IPS-15b (cell line): ENCODE data around the gene SLC4A11.

Experiments
- H3K27me3 ChIP-seq: one replicate; pipeline ENCODE4 v1.6.1; 2013; ENCODE audit warnings: low read length; ENCODE audit not compliant: control insufficient read depth, insufficient read depth
- H3K36me3 ChIP-seq: one replicate; pipeline ENCODE4 v1.6.1; 2013; ENCODE audit warnings: low read length; ENCODE audit not compliant: control insufficient read depth, insufficient read depth
- H3K4me1 ChIP-seq: one replicate; pipeline ENCODE4 v1.6.1; 2013; ENCODE audit warnings: mild to moderate bottlenecking, low read length; ENCODE audit not compliant: control insufficient read depth, insufficient read depth
- H3K4me3 ChIP-seq: one replicate; pipeline ENCODE4 v1.5.1; 2013; ENCODE audit warnings: low read depth, low read length
- H3K9ac ChIP-seq: one replicate; pipeline ENCODE4 v1.6.1; 2013; ENCODE audit warnings: low read depth, mild to moderate bottlenecking, low read length
- H3K9me3 ChIP-seq: one replicate; pipeline ENCODE4 v1.6.1; 2013; ENCODE audit warnings: mild to moderate bottlenecking, low read length; ENCODE audit not compliant: control insufficient read depth, insufficient read depth

Gene SLC4A11

GRCh38 chr20:3239026-3239866, at the start of gene SLC4A11:
Gene SLC4A11, minus strand, starts transcription at chr20:3239190. Its CDS starts 53 bp downstream, at chr20:3239137.
- peaks cover 2% of the 10 kb centered on the region for H3K4me1 ChIP-seq
- peaks cover 34% of the 10 kb centered on the region for H3K27me3 ChIP-seq
- peak within 1 kb of the TSS; percentile 92 for H3K4me3 ChIP-seq
- H3K9me3 ChIP-seq, result no peaks in the 10 kb centered on the region
- peaks cover 2% of the 10 kb centered on the region for H3K36me3 ChIP-seq
- H3K9ac ChIP-seq, result peak within 1 kb of the TSS; percentile 65

- Histone ChIP-seq H3K4me1 (no peaks in the 10 kb centered on the region), H3K27me3 (no peaks in the 10 kb centered on the region), H3K4me3 (no peak overlapping the region), H3K9me3 (no peaks in the 10 kb centered on the region), H3K36me3 (no peaks in the 10 kb centered on the region), H3K9ac (no peak overlapping the region)
Observed at GRCh38 chr20:3283222-3283820, 44.3 kb upstream of the SLC4A11 start.

GRCh38 chr20:3282271-3283221, 43.6 kb upstream of the SLC4A11 start:
- no peaks in the 10 kb centered on the region for H3K27me3 ChIP-seq
- H3K4me1 ChIP-seq, result no peaks in the 10 kb centered on the region
- H3K9me3 ChIP-seq, result no peaks in the 10 kb centered on the region
- H3K4me3 ChIP-seq, result no peak overlapping the region
- no peak overlapping the region for H3K9ac ChIP-seq
- no peaks in the 10 kb centered on the region for H3K36me3 ChIP-seq

- no peaks in the 10 kb centered on the region for H3K4me1 ChIP-seq
- H3K36me3 ChIP-seq, result no peaks in the 10 kb centered on the region
- no peaks in the 10 kb centered on the region for H3K9me3 ChIP-seq
- H3K4me3 ChIP-seq, result no peak overlapping the region
- H3K9ac ChIP-seq, result no peak overlapping the region
- no peaks in the 10 kb centered on the region for H3K27me3 ChIP-seq
Observed at GRCh38 chr20:3281437-3281836, 42.4 kb upstream of the SLC4A11 start.

- Histone ChIP-seq H3K4me3 (no peak overlapping the region), H3K4me1 (no peaks in the 10 kb centered on the region), H3K36me3 (no peaks in the 10 kb centered on the region), H3K27me3 (no peaks in the 10 kb centered on the region), H3K9ac (no peak overlapping the region), H3K9me3 (no peaks in the 10 kb centered on the region)
Observed at GRCh38 chr20:3279761-3280160, 40.8 kb upstream of the SLC4A11 start.

GRCh38 chr20:3277686-3278465, 38.9 kb upstream of the SLC4A11 start:
- Histone ChIP-seq H3K9ac (no peak overlapping the region), H3K27me3 (no peaks in the 10 kb centered on the region), H3K4me3 (no peak overlapping the region), H3K9me3 (no peaks in the 10 kb centered on the region), H3K36me3 (no peaks in the 10 kb centered on the region), H3K4me1 (no peaks in the 10 kb centered on the region)

- H3K36me3 ChIP-seq, result no peaks in the 10 kb centered on the region
- no peaks in the 10 kb centered on the region for H3K4me1 ChIP-seq
- H3K27me3 ChIP-seq, result no peaks in the 10 kb centered on the region
- no peak overlapping the region for H3K9ac ChIP-seq
- H3K4me3 ChIP-seq, result no peak overlapping the region
- no peaks in the 10 kb centered on the region for H3K9me3 ChIP-seq
Observed at GRCh38 chr20:3276680-3277015, 37.7 kb upstream of the SLC4A11 start.

GRCh38 chr20:3275966-3276679, 37.1 kb upstream of the SLC4A11 start:
- Histone ChIP-seq H3K36me3 (no peaks in the 10 kb centered on the region), H3K4me1 (no peaks in the 10 kb centered on the region), H3K4me3 (no peak overlapping the region), H3K9ac (no peak overlapping the region), H3K9me3 (no peaks in the 10 kb centered on the region), H3K27me3 (no peaks in the 10 kb centered on the region)

- no peaks in the 10 kb centered on the region for H3K36me3 ChIP-seq
- no peaks in the 10 kb centered on the region for H3K27me3 ChIP-seq
Observed at GRCh38 chr20:3275064-3275935, 36.3 kb upstream of the SLC4A11 start.

GRCh38 chr20:3273371-3273770, 34.4 kb upstream of the SLC4A11 start:
- Histone ChIP-seq H3K9ac (no peak overlapping the region), H3K4me3 (no peak overlapping the region), H3K36me3 (no peaks in the 10 kb centered on the region), H3K9me3 (no peaks in the 10 kb centered on the region), H3K27me3 (no peaks in the 10 kb centered on the region), H3K4me1 (no peaks in the 10 kb centered on the region)

More at GRCh38 chr20:3275064-3275935, 36.3 kb upstream of the SLC4A11 start:
- H3K4me1 ChIP-seq, result no peaks in the 10 kb centered on the region
- no peak overlapping the region for H3K9ac ChIP-seq
- H3K4me3 ChIP-seq, result no peak overlapping the region
- no peaks in the 10 kb centered on the region for H3K9me3 ChIP-seq
